OCI-LY3 (cell line): ENCODE results near the gene PSMB1.

ENCODE experiments used
- H2AFZ ChIP-seq: fragments of 200-600, 300-600 bp; shearing (Covaris generic); 2 replicates; pipeline ENCODE4 v1.6.0; 2014; ENCODE audit warnings: antibody characterized with exemption, low read depth, low read length
- H3K27ac ChIP-seq: fragments of 200-600, 300-600 bp; sonication (generic); 2 replicates; pipeline ENCODE4 v1.5.1; 2014; ENCODE audit warnings: mild to moderate bottlenecking, low read length, moderate library complexity, mixed read lengths
- H3K27me3 ChIP-seq: fragments of 200-600, 300-600 bp; sonication (generic); 2 replicates; pipeline ENCODE4 v1.6.1; 2014; ENCODE audit warnings: low read depth, low read length, mixed read lengths
- H3K36me3 ChIP-seq: fragments of 200-600, 300-600 bp; sonication (generic); replicated peaks from 2 replicates; pipeline ENCODE3; 2014; ENCODE audit warnings: low read depth, low read length, mixed read lengths
- H3K4me1 ChIP-seq: fragments of 300-600, 200-600 bp; sonication (generic); 2 replicates; pipeline ENCODE4 v1.6.1; 2014; ENCODE audit warnings: low read length, mixed read lengths
- H3K4me2 ChIP-seq: fragments of 200-600, 300-600 bp; sonication (generic); 2 replicates; pipeline ENCODE4 v1.6.1; 2014; ENCODE audit warnings: low read length, mixed read lengths
- H3K4me3 ChIP-seq: fragments of 300-600, 200-600 bp; sonication (generic); 2 replicates; pipeline ENCODE4 v1.5.1; 2014; ENCODE audit warnings: antibody characterized with exemption, mild to moderate bottlenecking, low read length, moderate library complexity
- H3K79me2 ChIP-seq: fragments of 300-600, 200-600 bp; shearing (Covaris generic); 2 replicates; pipeline ENCODE4 v1.6.1; 2014; ENCODE audit warnings: mild to moderate bottlenecking, low read length, mixed read lengths
- H3K9ac ChIP-seq: fragments of 300-600, 200-600 bp; shearing (Covaris generic); 2 replicates; pipeline ENCODE4 v1.6.0; 2014; ENCODE audit warnings: mild to moderate bottlenecking, low read length, moderate library complexity
- H3K9me3 ChIP-seq: fragments of 200-600, 300-600 bp; shearing (Covaris generic); 2 replicates; pipeline ENCODE4 v1.6.1; 2014; ENCODE audit warnings: low read length, mixed read lengths; ENCODE audit not compliant: insufficient read depth
- H4K20me1 ChIP-seq: fragments of 200-600, 300-600 bp; sonication (generic); 2 replicates; pipeline ENCODE4 v1.6.1; 2016; ENCODE audit warnings: low read length, mixed read lengths; ENCODE audit not compliant: insufficient read depth
- EZH2phosphoT487 ChIP-seq: fragments of 200-600 bp; shearing (Covaris generic); IDR thresholded peaks from 2 replicates; pipeline ENCODE4 v1.6.1; 2018; ENCODE audit warnings: antibody characterized with exemption, mixed run types, low read depth
- TF ChIP-seq, protein P1 (sequence below): fragments of 200-600, 300-600 bp; sonication (generic); IDR thresholded peaks from 2 replicates; pipeline ENCODE4 v1.5.1; 2014; ENCODE audit warnings: antibody characterized with exemption, low read length, low read depth

PSMB1 gene

GRCh38 chr6:170575250-170575649 lies 22.1 kb upstream of the PSMB1 start:
- Histone ChIP-seq H3K79me2 (no peaks in the 10 kb centered on the region), H3K9ac (no peak overlapping the region), H3K4me3 (no peak overlapping the region), H3K27ac (no peak overlapping the region), H2AFZ (no peak overlapping the region), H3K4me2 (no peak overlapping the region), H3K27me3 (no peaks in the 10 kb centered on the region), H3K9me3 (no peaks in the 10 kb centered on the region), H3K4me1 (no peaks in the 10 kb centered on the region), H3K36me3 (peaks cover 15% of the 10 kb centered on the region), H4K20me1 (no peaks in the 10 kb centered on the region)
- TF ChIP-seq, protein P1, sequence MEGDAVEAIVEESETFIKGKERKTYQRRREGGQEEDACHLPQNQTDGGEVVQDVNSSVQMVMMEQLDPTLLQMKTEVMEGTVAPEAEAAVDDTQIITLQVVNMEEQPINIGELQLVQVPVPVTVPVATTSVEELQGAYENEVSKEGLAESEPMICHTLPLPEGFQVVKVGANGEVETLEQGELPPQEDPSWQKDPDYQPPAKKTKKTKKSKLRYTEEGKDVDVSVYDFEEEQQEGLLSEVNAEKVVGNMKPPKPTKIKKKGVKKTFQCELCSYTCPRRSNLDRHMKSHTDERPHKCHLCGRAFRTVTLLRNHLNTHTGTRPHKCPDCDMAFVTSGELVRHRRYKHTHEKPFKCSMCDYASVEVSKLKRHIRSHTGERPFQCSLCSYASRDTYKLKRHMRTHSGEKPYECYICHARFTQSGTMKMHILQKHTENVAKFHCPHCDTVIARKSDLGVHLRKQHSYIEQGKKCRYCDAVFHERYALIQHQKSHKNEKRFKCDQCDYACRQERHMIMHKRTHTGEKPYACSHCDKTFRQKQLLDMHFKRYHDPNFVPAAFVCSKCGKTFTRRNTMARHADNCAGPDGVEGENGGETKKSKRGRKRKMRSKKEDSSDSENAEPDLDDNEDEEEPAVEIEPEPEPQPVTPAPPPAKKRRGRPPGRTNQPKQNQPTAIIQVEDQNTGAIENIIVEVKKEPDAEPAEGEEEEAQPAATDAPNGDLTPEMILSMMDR, result peak; percentile 13
- no peak for TF ChIP-seq EZH2phosphoT487

GRCh38 chr6:170572704-170573466 lies 19.8 kb upstream of the PSMB1 start:
- Histone ChIP-seq H3K4me2 (no peak overlapping the region), H3K79me2 (no peaks in the 10 kb centered on the region), H3K9me3 (no peaks in the 10 kb centered on the region), H2AFZ (no peak overlapping the region), H4K20me1 (no peaks in the 10 kb centered on the region), H3K4me3 (no peak overlapping the region), H3K36me3 (peaks cover 20% of the 10 kb centered on the region), H3K9ac (no peak overlapping the region), H3K27me3 (no peaks in the 10 kb centered on the region), H3K27ac (no peak overlapping the region), H3K4me1 (no peaks in the 10 kb centered on the region)
- no peak for TF ChIP-seq EZH2phosphoT487
- TF ChIP-seq, protein P1, result no peak

DNA sequence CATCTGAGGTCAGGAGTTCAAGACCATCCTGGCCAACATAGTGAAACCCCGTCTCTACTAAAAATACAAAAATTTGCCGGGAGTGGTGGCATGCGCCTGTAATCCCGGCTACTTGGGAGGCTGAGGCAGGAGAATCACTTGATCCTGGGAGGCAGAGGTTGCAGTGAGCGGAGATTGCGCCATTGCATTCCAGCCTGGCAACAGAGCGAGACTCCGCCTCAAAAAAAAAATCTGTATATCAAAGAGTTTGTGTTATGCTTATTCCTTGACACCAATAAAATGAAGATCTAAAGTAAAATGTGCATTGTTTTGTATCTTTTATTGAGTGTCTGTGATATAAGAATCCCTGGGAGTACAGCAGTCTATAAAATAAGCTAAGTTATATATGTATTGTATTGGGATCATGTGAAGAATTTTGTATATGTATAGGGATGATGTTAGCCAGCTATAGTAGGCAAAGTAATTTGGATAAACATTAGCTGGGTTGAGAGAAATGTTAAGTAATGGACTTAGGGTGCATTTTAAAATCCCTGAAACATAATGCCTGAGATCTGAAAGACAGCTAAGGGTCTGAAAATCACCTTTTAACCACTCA lies 11.9 kb upstream of the PSMB1 start:
- H3K36me3 ChIP-seq, result peaks cover 24% of the 10 kb centered on the region

GRCh38 chr6:170561555-170561954 lies 8.4 kb upstream of the PSMB1 start:
- H3K36me3 ChIP-seq, result peaks cover 17% of the 10 kb centered on the region
- H2AFZ ChIP-seq, result no peak overlapping the region
- H3K79me2 ChIP-seq, result peaks cover 13% of the 10 kb centered on the region
- H3K4me1 ChIP-seq, result no peaks in the 10 kb centered on the region
- no peaks in the 10 kb centered on the region for H3K9me3 ChIP-seq
- no peak overlapping the region for H3K9ac ChIP-seq
- no peak overlapping the region for H3K4me3 ChIP-seq
- no peak overlapping the region for H3K4me2 ChIP-seq
- TF ChIP-seq EZH2phosphoT487, result no peak
- TF ChIP-seq, protein P1, result no peak
- no peaks in the 10 kb centered on the region for H3K27me3 ChIP-seq
- H3K27ac ChIP-seq, result no peak overlapping the region
- H4K20me1 ChIP-seq, result no peaks in the 10 kb centered on the region

More for the DNA sequence above, 11.9 kb upstream of the PSMB1 start:
- Histone ChIP-seq H4K20me1 (no peaks in the 10 kb centered on the region), H3K4me2 (no peak overlapping the region), H3K4me1 (no peaks in the 10 kb centered on the region), H3K9ac (no peak overlapping the region), H2AFZ (no peak overlapping the region), H3K79me2 (no peaks in the 10 kb centered on the region; the same call in 1 of the 2 replicates), H3K9me3 (no peaks in the 10 kb centered on the region), H3K4me3 (no peak overlapping the region), H3K27ac (no peak overlapping the region), H3K27me3 (no peaks in the 10 kb centered on the region)
- TF ChIP-seq, protein P1, result no peak
- no peak for TF ChIP-seq EZH2phosphoT487
